ENCODE measurements around the gene ETFB. TPM values are rescaled to one million over a fixed set of nuclear protein-coding genes. Genes with fewer than 3 reads are reported as not detected.

ETFB gene
- total RNA-seq, 1 experiment from 2014 or later, result 140 TPM

DNA sequence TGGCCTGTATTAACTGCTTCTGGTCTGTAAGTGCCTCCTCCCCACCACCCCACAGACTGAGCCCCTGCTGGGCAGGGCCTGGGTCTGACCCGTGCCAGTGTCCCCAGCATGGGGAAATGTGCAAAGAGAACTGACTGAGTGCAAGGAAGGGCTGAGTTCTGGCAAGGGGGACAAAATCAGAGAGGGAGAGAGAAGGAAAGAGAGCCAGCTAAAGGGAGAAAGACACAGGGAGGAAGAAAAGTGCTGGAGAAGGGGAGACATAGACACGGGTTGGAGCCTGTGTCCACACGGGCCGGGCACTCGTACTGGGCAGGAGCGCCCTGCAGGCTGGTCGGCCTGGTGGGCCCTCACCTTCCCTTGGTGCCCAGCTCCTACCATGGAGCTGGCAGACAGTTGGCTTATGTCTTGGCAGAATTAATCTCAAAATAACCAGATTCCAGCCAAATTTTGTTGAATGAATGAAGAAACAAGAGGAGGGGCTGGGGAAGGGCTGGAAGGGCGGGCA, 5.0 kb upstream of the ETFB start:
- Histone ChIP-seq H3K4me2 (ENCODE audit: low read length) (no peak overlapping the region), H3K4me3 (replicated peaks in 1 of 2; ENCODE audit: low read depth in 1 of 2, low read length in 2 of 2) (no peak overlapping the region), H3K27me3 (ENCODE audit: insufficient read depth, low read length) (no peaks in the 10 kb centered on the region), H3K27ac (ENCODE audit: low read depth, low read length) (no peak overlapping the region), H2AFZ (ENCODE audit: low read depth, low read length, poor library complexity, severe bottlenecking) (no peak overlapping the region), H3K36me3 (ENCODE audit: control insufficient read depth in 1 of 2, insufficient read depth in 2 of 2, low read length in 2 of 2) (no peaks in the 10 kb centered on the region), H3K9ac (ENCODE audit: low read length) (no peak overlapping the region), H3K9me2 (ENCODE audit: insufficient read depth) (no peaks in the 10 kb centered on the region), H4K20me1 (ENCODE audit: insufficient read depth) (no peaks in the 10 kb centered on the region), H3K4me1 (ENCODE audit: control insufficient read depth in 1 of 2, insufficient read depth in 2 of 2, low read length in 2 of 2) (peaks cover 5 to 17% of the 10 kb centered on the region in 2 experiments; a peak in 3 of 4 replicates), H3K79me2 (ENCODE audit: insufficient read depth, low read length) (peaks cover 4% of the 10 kb centered on the region; the same call in 1 of the 2 replicates), H3K9me3 (ENCODE audit: control insufficient read depth in 1 of 2, insufficient read depth in 1 of 2, low read depth in 1 of 2, low read length in 2 of 2) (no peaks in the 10 kb centered on the region)
- CTCF ChIA-PET, result no interaction called here
- DNase-seq (ENCODE audit: low read depth, low spot score), result no peak
- intact Hi-C loops (cut with micrococcal nuclease), result no loop called here
- ATAC-seq, result no peak
- no TSS peak for BruUV-seq (replicated peaks)
- no peak for TF ChIP-seq YY1 (IDR thresholded peaks at IDR 0.05; ENCODE audit: extremely low read depth, insufficient replicate concordance, low read depth, low read length)
- no peak for TF ChIP-seq POLR2A (IDR thresholded peaks at IDR 0.05; ENCODE audit: borderline replicate concordance, extremely low read depth, insufficient read depth, insufficient read length)
- TF ChIP-seq CBX3 (IDR thresholded peaks at IDR 0.05; ENCODE audit: low read depth), result no peak
- TF ChIP-seq, protein P1, sequence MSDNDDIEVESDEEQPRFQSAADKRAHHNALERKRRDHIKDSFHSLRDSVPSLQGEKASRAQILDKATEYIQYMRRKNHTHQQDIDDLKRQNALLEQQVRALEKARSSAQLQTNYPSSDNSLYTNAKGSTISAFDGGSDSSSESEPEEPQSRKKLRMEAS (IDR thresholded peaks at IDR 0.05), result no peak
- TF ChIP-seq, protein P2, sequence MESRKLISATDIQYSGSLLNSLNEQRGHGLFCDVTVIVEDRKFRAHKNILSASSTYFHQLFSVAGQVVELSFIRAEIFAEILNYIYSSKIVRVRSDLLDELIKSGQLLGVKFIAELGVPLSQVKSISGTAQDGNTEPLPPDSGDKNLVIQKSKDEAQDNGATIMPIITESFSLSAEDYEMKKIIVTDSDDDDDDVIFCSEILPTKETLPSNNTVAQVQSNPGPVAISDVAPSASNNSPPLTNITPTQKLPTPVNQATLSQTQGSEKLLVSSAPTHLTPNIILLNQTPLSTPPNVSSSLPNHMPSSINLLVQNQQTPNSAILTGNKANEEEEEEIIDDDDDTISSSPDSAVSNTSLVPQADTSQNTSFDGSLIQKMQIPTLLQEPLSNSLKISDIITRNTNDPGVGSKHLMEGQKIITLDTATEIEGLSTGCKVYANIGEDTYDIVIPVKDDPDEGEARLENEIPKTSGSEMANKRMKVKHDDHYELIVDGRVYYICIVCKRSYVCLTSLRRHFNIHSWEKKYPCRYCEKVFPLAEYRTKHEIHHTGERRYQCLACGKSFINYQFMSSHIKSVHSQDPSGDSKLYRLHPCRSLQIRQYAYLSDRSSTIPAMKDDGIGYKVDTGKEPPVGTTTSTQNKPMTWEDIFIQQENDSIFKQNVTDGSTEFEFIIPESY (IDR thresholded peaks at IDR 0.05; ENCODE audit: extremely low read depth, insufficient replicate concordance, low read length), result no peak
- RAD21 ChIA-PET (ENCODE audit: low non-redundant PET in 1 of 2, low total read pairs in 2 of 2, uncharacterized antibody in 2 of 2, unreplicated experiment in 2 of 2), result no interaction called here
- POLR2A ChIA-PET, result interaction anchor here (1.3 kb wide), 1 partner anchor 23 kb away, joined by 4 read pairs; no protein-coding TSS in a partner anchor

DNA sequence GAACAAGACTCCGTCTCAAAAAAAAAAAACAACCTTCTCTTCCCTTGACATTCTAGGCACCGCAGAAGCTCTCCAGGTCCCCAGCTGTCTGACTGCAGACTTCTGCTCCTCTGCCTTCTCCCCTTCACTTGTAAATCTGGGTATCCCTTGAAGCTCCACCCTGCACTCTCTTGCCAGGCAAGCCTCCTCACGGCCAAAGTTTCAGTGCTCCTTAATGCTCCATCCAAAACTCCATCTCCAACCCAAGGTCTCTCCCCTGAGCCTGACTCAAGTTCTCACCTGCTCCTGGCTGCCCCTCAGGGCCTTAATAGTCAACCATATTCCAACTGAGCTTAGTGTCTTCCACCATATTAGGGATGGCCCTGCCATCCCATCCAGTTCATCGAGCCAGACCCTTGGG, 4.0 kb upstream of the ETFB start:
- intact Hi-C loops (cut with micrococcal nuclease), result no loop called here
- H3K4me1 ChIP-seq (ENCODE audit: control insufficient read depth in 1 of 2, insufficient read depth in 2 of 2, low read length in 2 of 2), result peaks cover 6 to 21% of the 10 kb centered on the region in 2 experiments; a peak in 3 of 4 replicates
- no peak overlapping the region for H3K9ac ChIP-seq (ENCODE audit: low read length)
- H3K4me2 ChIP-seq (ENCODE audit: low read length), result no peak overlapping the region
- no peak overlapping the region for H3K27ac ChIP-seq (ENCODE audit: low read depth, low read length)
- no peaks in the 10 kb centered on the region for H3K9me2 ChIP-seq (ENCODE audit: insufficient read depth)
- RAD21 ChIA-PET (ENCODE audit: low non-redundant PET in 1 of 2, low total read pairs in 2 of 2, uncharacterized antibody in 2 of 2, unreplicated experiment in 2 of 2), result no interaction called here
- H2AFZ ChIP-seq (ENCODE audit: low read depth, low read length, poor library complexity, severe bottlenecking), result no peak overlapping the region
- no peaks in the 10 kb centered on the region for H3K27me3 ChIP-seq (ENCODE audit: insufficient read depth, low read length)
- ATAC-seq (no peak), DNase-seq (ENCODE audit: low read depth, low spot score) (no peak)
- H3K79me2 ChIP-seq (ENCODE audit: insufficient read depth, low read length), result peaks cover 13% of the 10 kb centered on the region; the same call in 1 of the 2 replicates
- CTCF ChIA-PET, result no interaction called here
- no TSS peak for BruUV-seq (replicated peaks)
- no peak overlapping the region for H3K4me3 ChIP-seq (replicated peaks in 1 of 2; ENCODE audit: low read depth in 1 of 2, low read length in 2 of 2)
- POLR2A ChIA-PET, result no interaction called here
- H3K36me3 ChIP-seq (ENCODE audit: control insufficient read depth in 1 of 2, insufficient read depth in 2 of 2, low read length in 2 of 2), result no peaks in the 10 kb centered on the region
- no peaks in the 10 kb centered on the region for H4K20me1 ChIP-seq (ENCODE audit: insufficient read depth)
- no peaks in the 10 kb centered on the region for H3K9me3 ChIP-seq (ENCODE audit: control insufficient read depth in 1 of 2, insufficient read depth in 1 of 2, low read depth in 1 of 2, low read length in 2 of 2)
- TF ChIP-seq JUND (IDR thresholded peaks at IDR 0.05), result no peak
- no peak for TF ChIP-seq TCF7L2 (IDR thresholded peaks at IDR 0.05; ENCODE audit: borderline replicate concordance, extremely low read depth, insufficient read depth, insufficient read length)
- no peak for TF ChIP-seq FOSL1 (IDR thresholded peaks at IDR 0.05; ENCODE audit: low read depth)
- TF ChIP-seq, protein P3, sequence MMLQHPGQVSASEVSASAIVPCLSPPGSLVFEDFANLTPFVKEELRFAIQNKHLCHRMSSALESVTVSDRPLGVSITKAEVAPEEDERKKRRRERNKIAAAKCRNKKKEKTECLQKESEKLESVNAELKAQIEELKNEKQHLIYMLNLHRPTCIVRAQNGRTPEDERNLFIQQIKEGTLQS (IDR thresholded peaks at IDR 0.05), result no peak
- TF ChIP-seq, protein P4, sequence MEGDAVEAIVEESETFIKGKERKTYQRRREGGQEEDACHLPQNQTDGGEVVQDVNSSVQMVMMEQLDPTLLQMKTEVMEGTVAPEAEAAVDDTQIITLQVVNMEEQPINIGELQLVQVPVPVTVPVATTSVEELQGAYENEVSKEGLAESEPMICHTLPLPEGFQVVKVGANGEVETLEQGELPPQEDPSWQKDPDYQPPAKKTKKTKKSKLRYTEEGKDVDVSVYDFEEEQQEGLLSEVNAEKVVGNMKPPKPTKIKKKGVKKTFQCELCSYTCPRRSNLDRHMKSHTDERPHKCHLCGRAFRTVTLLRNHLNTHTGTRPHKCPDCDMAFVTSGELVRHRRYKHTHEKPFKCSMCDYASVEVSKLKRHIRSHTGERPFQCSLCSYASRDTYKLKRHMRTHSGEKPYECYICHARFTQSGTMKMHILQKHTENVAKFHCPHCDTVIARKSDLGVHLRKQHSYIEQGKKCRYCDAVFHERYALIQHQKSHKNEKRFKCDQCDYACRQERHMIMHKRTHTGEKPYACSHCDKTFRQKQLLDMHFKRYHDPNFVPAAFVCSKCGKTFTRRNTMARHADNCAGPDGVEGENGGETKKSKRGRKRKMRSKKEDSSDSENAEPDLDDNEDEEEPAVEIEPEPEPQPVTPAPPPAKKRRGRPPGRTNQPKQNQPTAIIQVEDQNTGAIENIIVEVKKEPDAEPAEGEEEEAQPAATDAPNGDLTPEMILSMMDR (IDR thresholded peaks at IDR 0.05 in 2 of 3, conservative IDR thresholded peaks at IDR 0.05 in 1 of 3; ENCODE audit: borderline replicate concordance in 1 of 3, insufficient read depth in 1 of 3, low read depth in 2 of 3, low read length in 2 of 3), result no peak
- TF ChIP-seq ZFX (IDR thresholded peaks at IDR 0.05), result no peak
- TF ChIP-seq, protein P2 (IDR thresholded peaks at IDR 0.05; ENCODE audit: extremely low read depth, insufficient replicate concordance, low read length), result no peak
- TF ChIP-seq, protein P1 (IDR thresholded peaks at IDR 0.05), result no peak
- TF ChIP-seq EZH2phosphoT487 (IDR thresholded peaks at IDR 0.05; ENCODE audit: borderline replicate concordance), result no peak

Measured in HCT116 (cell line).